ENCODE data around the gene IQGAP3.
A peak's percentile ranks its signal among the peaks of the same experiment; 100 is the strongest.

Gene IQGAP3

GRCh38 chr1:156503698-156504437 lies 68.5 kb downstream of the IQGAP3 start:
- no peak for TF ChIP-seq CTCF (IDR thresholded peaks at IDR 0.05; ENCODE audit: control insufficient read depth, insufficient read depth, low read depth, low read length, missing control alignments)
- no peak overlapping the region for H3K4me3 ChIP-seq (ENCODE audit: control insufficient read depth, low read depth, low read length)

GRCh38 chr1:156502894-156503697 lies 69.3 kb downstream of the IQGAP3 start:
- peak overlapping the region; percentile 22 for H3K4me3 ChIP-seq (ENCODE audit: control insufficient read depth, low read depth, low read length)
- peak; percentile 86 for DNase-seq (ENCODE audit: low read depth)
- TF ChIP-seq CTCF (IDR thresholded peaks at IDR 0.05; ENCODE audit: control insufficient read depth, insufficient read depth, low read depth, low read length, missing control alignments): no peak

More at GRCh38 chr1:156503698-156504437, 68.5 kb downstream of the IQGAP3 start:
- DNase-seq (ENCODE audit: low read depth): no peak

GRCh38 chr1:156502391-156502893 lies 69.9 kb downstream of the IQGAP3 start:
- no peak overlapping the region for H3K4me3 ChIP-seq (ENCODE audit: control insufficient read depth, low read depth, low read length)
- DNase-seq (ENCODE audit: low read depth): no peak
- TF ChIP-seq CTCF (IDR thresholded peaks at IDR 0.05; ENCODE audit: control insufficient read depth, insufficient read depth, low read depth, low read length, missing control alignments): no peak

GRCh38 chr1:156500793-156501506 lies 71.4 kb downstream of the IQGAP3 start:
- peak overlapping the region; percentile 99 for H3K4me3 ChIP-seq (ENCODE audit: control insufficient read depth, low read depth, low read length)
- peak; percentile 89 for DNase-seq (ENCODE audit: low read depth)
- peak; percentile 53 for TF ChIP-seq CTCF (IDR thresholded peaks at IDR 0.05; ENCODE audit: control insufficient read depth, insufficient read depth, low read depth, low read length, missing control alignments)

GRCh38 chr1:156500543-156500792 lies 71.9 kb downstream of the IQGAP3 start, which contains the start of gene MEF2D:
TSS of gene MEF2D (minus strand) at chr1:156500775. CDS start at chr1:156483292, 17,483 bp downstream.
- TF ChIP-seq CTCF (IDR thresholded peaks at IDR 0.05; ENCODE audit: control insufficient read depth, insufficient read depth, low read depth, low read length, missing control alignments): no peak
- H3K4me3 ChIP-seq (ENCODE audit: control insufficient read depth, low read depth, low read length): peak within 1 kb of the TSS; percentile 99
- no peak for DNase-seq (ENCODE audit: low read depth)

GRCh38 chr1:156499842-156500542 lies 72.4 kb downstream of the IQGAP3 start:
- no peak for DNase-seq (ENCODE audit: low read depth)
- H3K4me3 ChIP-seq (ENCODE audit: control insufficient read depth, low read depth, low read length): peak overlapping the region; percentile 99
- no peak for TF ChIP-seq CTCF (IDR thresholded peaks at IDR 0.05; ENCODE audit: control insufficient read depth, insufficient read depth, low read depth, low read length, missing control alignments)
